Dermis microvascular lymphatic vessel endothelial cell (primary cell): ENCODE results near the gene SEPTIN10. TPM values are rescaled to one million over a fixed set of nuclear protein-coding genes. Genes with fewer than 3 reads are reported as not detected.
"Not testable (repeated sequence)": the region's sequence is repeated elsewhere in the genome, so short reads cannot be mapped to it uniquely, and the experiment has no call there.

ENCODE experiments used
- DNase-seq, 2 donors: peaks; one replicate each; pipeline versions ENCODE4 v3.0.0 to v3.0.0-alpha.2; 2010; ENCODE audit warnings: low read depth in 2 of 2
- total RNA-seq: library from RNA; depleted of rRNA; stranded (reverse); fragments of >200 nt; gene quantifications from 2 replicates; pipeline ENCODE4 v1.2.1, GENCODE V29; 2014

SEPTIN10 gene
- total RNA-seq, 1 donor from 2014 or later = 86.8 TPM

DNA sequence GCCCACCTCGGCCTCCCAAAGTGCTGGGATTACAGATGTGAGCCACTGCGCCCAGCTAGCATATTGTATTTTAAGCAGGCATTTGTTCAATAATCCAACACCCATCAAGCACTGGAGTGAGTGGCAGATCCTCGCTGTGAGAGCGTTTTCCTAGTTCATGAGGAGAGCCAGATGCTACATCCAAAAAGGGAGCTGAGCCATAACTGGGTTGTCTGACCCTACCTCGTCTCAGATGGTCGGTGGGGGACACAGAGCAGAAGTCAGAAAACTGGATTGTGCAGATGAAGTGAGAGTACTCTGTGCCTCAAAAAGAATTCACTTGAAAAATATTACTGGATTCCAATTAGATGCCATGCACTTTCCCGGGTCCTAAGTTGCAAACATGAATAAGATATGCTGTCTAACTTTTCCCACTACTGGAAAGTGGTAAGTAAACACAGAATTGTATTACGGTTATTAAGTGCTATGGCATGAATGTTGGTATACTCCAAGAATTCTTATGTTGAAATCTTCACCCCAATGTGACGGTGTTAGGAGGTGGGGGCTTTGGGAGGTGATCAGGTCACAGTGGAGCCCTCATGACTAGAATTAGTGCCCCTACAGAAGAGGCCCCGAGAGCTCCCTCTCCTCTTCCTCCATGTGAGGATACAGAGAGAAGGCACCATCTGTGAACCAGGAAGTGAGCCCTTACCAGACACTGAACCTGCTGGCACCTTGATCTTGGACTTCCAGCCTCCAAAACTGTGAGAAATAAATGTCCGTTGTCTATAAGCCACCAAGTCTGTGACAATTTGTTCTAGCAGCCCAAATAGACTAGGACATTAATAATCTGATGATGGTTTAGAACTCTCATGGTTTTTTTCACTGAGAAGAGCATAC lies 21.9 kb upstream of the SEPTIN10 start:
- no peak for DNase-seq

DNA sequence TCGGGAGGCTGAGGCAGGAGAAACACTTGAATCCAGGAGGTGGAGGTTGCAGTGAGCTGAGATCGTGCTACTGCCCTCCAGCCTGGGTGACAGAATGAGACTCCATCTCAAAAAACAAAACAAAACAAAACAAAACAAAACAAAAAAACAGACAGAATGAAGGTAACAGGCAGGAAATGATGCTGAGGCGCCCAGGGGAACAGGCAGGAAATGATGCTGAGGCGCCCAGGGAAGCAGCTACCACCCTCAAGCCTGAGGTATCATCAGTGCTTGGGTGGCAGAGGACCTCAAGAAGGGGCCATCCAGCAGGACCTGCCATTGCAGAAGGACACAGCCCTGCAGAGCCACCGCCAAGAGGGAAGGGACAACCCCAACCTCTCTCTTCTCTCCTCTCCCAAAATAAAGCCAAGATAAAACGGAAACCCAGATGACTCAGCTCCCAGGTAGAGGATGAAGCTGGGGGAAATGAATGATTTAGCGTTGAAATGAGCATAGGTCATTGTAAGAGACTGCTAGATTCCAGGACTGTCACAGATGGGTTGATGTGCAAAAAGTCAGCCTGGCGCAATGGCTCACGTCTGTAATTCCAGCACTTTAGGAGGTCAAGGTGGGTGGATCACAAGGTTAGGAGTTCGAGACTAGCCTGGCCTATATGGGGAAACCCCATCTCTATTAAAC lies 19.7 kb upstream of the SEPTIN10 start:
- peak; percentile 29 to 42 for DNase-seq

DNA sequence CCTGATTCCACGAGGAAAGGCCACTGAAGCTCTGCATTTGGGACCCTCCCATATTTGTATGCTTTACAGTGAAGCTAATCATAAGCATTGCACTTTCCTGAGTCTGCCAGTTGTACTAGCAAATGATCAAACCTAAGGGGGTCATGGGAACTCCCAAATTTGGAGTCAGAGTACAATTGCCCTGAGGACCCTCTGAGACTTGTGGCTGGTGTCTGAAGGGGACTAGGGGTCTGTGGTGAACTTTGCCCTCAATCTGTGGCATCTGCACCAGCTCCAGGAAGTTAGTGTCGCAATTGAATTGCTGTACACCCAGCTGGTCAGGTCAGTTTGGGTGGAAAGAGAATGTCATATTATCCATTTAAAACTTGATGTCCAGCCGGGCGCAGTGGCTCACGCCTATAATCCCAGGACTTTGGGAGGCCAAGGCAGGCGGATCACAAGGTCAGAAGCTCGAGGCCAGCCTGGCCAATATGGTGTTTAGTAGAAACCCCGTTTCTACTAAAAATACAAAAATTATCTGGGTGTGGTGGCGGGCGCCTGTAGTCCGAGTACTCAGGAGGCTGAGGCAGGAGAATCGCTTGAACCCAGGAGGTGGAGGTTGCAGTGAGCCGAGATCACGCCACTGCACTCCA lies 18.5 kb upstream of the SEPTIN10 start:
- DNase-seq = peak in 1 of 2 donors; percentile 36

DNA sequence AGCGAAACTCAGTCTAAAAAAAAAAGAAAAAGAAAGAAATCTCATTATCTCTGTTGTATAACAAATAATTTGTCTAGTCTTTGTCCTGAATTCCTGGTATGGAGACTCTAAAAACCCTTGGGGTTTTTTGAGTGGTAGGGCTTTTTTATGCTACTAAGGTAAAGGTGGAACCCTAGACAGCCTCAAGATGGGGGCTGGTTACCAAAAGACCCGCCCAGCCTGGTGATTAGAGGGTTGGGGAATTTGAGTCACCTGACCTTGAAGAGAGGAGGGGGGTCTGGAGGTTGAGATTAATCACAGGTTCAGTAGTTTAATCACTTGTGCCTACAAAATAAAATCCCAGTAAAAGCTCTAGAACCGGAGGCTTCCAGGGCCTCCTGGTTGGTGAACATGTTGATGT lies 18.0 kb upstream of the SEPTIN10 start:
- no peak for DNase-seq

DNA sequence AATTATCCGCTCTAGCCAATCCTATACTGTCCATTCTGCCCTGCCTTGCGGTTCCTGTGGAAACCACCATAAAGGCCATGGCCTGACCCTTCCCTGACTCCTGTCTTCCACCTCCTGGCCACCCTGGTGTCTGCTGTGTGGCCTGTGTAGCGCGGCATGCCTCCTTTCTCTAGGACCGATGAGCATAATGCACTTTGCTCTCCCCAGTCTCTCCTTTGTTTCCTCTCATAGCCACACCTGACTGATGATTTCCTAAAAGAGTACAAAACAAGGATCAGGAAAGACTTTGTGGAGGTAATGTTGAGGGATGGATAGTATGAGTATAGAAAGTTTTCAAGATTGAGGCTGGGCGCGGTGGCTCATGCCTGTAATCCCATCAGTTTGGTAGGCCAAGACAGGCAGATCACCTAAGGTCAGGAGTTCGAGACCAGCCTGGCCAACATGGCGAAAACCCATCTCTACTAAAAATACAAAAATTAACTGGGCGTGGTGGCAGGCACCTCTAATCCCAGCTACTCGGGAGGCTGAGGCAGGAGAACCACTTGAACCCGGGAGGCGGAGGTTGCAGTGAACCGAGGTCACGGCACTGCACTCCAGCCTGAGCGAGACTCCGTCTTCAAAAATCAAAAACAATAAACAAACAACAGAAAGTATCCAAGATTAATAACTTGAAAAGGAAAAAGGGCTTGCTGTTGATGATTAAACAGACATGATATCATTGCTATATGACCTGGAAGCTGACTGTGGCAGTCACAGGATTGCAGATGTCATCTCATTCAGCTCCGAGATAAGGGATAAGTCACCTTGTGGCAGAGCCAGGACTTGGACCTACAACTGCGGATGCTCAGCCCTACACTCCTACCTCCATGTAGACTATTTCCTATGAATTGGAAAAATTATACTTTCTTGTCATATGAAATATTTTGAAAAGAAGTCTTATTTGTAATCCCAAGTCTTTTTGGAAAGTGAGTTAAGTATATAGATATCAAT lies 17.0 kb upstream of the SEPTIN10 start:
- DNase-seq = no peak

DNA sequence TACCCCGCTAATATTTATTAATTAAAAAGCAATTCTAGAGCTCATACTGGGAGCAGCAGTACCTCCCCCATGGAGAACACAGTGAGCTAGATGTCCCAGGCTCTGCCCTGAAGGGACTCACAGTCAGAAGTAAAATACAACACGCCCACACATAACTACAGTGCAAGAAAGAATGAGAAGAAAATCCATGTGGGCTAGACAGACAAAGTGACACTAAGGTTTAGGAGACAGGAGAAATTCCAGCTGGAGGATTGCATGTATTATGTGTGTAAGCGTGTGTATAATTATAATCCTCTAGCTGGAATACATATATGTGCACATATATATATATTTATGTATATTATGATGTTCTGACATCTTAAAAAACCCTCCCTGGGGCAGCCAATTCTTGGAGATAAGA lies 16.1 kb upstream of the SEPTIN10 start:
- no peak for DNase-seq

DNA sequence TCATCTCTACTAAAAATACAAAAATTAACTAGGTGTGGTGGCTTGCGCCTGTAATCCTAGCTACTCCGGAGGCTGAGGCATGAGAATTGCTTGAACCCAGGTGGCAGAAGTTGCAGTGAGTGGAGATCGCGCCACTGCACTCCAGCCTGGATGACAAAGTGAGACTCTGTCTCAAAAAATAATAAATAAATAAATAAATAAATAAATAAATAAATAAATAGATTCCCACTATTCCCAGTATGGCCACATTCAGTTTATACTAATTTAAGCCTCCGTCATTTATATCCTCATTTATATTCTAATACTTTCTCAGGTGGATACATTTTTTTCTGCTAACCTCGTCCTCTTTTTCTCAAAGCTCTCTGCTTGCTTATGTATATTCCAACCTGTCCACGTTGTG lies 14.6 kb upstream of the SEPTIN10 start:
- DNase-seq = not testable (repeated sequence)

DNA sequence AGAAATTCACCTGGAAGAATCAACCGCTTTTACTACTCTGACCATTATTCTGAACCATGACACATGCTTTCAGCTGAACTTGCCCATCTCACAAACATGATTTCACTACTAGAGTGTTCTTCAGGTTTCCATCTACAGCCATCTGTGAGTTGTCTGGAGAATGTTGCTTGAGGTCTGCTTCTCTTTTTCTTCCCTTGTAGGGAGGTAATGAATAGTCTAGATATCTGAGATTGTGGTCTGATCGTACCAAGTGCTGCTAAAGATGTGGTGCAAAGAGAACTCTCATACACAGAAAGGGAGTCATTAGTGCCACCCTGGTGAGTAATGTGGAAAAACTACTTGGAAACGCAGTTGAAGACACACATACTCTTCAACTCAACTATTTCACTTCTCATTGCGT lies 10.6 kb upstream of the SEPTIN10 start:
- no peak for DNase-seq

DNA sequence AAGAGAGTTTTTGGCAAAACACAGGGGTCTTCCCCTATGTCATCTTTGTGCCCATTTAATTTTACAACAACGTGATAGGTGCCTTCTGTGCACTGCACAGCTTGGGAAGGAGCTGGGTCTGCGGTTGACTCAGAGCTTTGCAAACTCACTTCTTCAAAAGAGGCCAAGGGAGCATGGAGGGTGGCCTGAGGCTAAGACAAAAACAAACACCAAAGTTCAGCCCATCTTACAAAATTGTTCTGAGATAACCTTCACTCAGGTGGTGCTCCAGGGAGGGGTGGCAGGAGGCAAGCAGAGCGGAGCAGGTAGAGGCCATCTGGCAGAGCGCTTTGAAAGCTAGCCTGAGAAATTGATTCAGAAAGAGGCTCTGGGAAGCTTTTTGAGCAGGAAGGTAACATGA lies 10.2 kb upstream of the SEPTIN10 start:
- DNase-seq = no peak

DNA sequence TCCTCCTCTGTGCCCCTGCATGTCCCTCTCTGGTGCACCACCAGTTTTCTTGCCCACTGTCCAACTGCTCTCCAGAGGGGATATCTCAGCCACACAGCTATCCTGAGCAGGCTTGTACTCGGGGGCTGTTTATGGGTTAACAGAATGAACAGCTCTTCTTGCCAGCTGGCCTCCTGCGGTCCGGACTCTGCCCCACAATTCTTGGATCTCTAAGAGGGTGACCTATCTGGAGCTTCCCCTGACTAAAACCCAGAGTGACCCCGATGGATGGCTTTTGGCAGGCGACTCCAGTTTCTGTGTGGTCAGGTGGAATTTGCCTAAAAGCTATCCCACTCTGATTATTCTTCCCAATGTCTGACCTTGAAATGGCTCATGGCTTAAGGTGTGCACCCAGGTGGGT lies 9.5 kb upstream of the SEPTIN10 start:
- DNase-seq = no peak

DNA sequence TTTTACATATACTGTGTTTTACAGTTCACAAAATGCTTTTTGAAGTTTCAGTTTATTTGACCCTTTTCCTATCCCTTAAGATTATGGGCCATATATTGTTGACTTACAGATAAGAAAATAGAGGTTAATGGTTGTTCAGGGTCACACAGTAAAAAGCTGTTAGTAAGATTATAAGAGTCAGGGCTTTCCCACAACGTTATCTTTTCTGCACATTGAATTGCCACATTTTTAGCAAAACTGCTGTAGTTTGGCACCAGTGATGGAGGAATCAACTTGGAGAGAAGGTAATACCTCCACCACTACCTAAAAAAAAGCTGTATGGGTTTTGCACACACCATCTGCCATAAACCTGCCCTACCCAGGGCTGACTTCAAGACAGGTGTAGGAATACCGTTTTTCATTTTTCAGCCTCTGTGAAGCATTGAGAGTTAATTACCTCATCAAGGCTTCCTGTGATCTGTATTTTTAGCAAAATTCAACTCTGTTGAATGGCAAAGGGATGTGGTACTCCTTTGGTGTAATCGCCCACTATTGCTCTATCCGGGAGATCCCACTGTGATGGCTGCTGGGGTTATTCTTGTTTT lies 5.4 kb upstream of the SEPTIN10 start:
- DNase-seq = no peak

DNA sequence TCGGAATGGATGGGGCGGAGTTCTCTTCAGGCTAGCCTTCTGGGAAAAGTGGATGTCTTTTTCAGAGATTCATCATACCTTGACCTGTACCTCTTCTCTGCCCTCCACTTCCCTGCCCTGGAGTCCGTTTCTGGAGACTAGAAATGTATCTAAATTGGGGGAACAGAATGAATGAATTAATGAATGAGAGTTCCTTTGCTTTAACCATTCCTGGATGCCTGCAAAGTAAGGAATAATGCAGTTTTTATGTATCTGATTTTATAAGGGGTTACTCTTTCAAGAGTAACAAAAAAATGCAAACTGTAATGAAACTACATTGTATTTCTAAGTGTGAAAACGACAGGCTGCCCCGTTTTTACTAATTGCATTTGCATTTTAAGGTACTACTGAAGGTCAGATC lies 2.4 kb upstream of the SEPTIN10 start:
- no peak for DNase-seq

DNA sequence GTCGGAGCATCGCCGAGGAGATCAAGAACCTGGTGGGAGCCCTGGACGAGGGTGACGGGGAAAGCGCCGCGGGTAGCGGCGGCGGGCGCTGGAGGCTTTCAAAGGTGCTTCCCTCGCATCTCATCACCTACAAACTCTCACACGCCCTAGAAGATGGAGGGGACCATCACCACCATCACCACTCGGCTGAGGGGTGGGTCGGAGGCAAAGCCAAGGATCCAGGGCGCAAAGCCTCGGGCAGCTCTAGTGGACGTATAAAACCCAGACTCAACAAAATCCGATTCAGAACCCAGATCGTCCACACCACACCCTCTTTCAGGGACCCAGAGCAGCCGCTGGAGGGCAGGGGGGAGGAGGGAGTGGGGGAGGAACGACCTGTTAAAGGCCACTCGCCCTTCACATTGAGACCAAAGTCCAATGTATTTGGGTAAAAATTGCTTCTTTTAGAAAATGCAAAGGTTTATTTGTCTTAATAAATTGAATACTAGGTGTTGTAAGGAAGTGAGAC lies 1.9 kb upstream of the SEPTIN10 start:
- DNase-seq = no peak

DNA sequence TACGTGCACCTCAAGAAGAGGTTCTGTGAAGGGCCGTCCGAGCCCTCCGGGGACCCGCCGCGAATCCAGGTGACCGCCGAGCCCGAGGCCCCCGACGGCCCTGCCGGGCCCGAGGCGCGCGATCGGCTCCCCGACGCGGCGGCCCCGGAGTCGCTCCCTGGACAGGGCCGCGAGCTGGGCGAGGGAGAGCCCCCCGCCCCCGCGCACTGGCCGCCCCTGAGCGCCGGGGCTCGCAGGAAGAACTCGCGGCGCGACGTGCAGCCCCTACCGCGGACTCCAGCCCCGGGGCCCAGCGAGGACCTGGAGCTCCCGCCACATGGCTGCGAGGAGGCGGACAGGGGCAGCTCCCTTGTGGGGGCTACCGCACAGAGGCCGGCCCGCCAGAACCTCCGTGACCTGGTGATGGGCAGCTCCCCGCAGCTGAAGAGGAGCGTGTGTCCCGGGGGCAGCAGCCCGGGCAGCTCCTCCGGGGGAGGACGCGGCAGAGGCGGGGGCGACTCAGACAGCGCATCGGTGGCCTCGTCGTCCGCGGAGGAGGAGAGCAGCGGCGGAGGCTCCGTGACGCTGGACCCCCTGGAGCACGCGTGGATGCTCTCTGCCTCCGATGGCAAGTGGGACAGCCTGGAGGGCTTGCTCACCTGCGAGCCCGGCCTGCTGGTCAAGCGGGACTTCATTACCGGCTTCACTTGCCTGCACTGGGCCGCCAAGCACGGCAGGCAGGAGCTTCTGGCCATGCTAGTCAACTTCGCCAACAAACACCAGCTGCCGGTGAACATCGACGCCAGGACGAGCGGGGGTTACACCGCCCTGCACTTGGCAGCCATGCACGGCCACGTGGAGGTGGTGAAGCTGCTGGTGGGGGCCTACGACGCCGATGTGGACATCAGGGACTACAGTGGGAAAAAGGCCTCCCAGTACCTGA lies 1.2 kb upstream of the SEPTIN10 start:
- peak in 1 of 2 donors; percentile 21 for DNase-seq

DNA sequence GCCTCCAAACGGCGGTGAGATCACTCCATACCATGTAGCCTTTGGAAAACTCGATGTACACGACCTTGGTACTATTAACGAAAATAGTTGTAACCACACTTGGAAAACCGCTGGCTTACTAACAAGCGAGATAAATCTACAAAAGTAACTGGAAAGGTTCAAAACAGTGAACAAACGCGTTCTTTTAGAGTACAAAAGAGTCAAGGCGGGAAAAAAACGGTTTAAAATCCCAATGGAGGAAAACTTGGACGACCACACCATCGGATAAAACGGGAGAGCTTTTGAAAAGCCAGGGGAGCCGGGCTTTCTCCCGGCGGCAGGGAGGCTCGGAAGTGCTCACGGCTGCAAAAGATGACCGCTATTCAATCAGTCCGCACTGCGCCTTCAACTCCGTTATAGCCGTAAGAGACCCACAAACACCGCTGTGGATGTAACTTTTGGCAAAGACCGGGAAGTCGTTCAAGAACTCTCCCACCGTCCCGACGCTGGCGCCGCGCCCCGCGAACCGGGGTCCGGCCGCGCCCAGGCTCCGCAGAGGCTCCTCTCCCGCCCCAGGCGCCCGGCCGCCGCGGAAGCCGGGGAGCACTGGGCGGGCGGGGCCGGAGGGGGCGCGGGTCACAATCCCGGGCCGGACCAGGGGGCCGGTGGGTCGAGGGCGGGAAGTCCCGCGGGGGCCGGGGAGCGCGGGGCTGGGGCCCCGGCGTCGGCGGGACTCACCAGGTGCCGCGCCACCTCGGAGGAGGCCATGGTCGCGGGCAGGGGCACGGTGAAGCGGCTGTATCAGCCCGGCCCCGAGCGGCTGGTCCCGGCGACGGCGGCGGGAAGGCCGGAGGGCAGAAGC lies 465 bp downstream of the SEPTIN10 start:
- DNase-seq = peak; percentile 31 to 70

DNA sequence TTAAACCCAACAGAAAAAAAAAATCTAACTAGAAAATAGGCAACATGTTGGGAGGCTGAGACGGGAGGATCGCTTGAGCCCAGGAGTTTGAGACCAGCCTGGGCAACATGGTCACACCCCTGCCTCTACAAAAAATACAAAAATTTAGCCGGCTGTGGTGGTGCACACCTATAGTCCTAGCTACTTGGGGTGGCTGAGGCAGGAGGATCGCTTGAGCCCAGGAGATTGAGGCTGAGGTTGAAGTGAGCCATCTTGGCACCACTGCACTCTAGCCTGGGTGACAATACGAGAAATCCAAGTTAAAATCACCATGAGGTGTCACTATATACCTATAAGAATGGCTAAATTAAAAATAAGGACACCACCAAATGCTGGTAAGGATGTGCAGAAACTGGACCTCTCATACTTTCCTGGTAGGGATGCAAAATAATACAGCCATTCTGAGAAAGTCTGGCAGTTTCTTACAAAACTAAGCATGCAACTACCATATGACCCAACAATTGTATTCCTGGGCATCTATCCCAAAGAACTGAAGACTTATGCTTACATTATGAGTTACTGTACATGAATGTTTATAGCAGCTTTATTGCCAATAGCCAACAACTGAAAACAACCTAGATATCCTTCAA lies 2.2 kb downstream of the SEPTIN10 start:
- peak; percentile 10 to 30 for DNase-seq

DNA sequence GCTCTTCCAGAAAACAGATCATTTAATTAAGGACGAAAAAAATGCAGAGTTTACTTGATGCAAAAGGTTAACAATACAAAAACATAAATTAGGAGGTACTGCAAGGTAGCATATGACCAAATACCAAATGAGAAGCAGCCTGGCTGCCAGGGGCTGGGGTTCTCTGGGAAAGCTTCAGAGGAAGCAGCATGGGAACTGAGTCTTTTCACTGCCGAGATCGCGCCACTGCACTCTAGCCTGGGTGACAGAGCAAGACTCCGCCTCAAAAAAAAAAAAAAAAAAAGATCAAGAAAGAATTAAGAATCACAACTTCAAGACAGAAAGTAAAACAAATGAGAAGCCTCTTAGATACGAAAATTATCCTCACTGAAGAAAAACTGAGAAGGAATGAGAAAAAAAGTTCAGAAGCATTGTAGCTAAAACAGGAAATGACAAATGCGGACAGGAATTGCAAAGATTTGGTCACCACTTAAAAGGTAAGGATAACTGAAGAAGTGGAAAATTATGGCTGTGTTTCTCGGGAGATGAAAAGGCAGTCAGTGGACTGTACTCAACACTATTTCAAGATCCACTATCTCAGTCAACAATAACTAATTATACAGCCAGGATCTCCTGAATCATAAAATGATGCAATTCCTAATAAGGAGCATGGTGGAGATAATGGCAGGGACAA lies 4.3 kb downstream of the SEPTIN10 start:
- peak in 1 of 2 donors; percentile 67 for DNase-seq

DNA sequence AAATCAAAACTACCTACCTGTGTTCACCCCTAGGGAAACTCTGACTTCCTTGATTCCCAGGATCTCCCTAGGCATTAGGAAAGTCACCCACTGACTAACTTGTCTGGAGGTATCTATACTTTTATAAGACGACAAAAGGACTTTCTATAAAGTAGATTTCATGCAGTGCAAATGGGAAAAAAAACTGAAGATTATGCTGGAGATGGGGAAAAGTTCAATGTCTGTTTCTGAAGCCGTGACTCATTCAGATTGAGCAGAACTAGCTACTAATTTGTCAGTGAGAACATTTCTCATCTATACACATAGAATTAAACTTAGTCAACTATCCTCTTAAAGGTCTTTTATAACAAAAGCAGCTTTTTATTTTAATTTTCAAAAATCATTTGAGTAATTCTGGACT lies 6.0 kb downstream of the SEPTIN10 start:
- peak in 1 of 2 donors; percentile 22 for DNase-seq
